GM19023 (cell line): ENCODE measurements around the gene SLC16A8.
"Not testable (repeated sequence)": the region's sequence is repeated elsewhere in the genome, so short reads cannot be mapped to it uniquely, and the experiment has no call there.

Experiments used
- ATAC-seq: cut with Tn5 transposase; IDR thresholded peaks from one replicate; pipeline ENCODE4 v1.9.1; 2021; ENCODE audit warnings: mild to moderate bottlenecking, moderate library complexity; ENCODE audit not compliant: unreplicated experiment

The SLC16A8 gene

GRCh38 chr22:38086942-38087341 lies 3.0 kb upstream of the SLC16A8 start:
- ATAC-seq, result no peak

- ATAC-seq, result no peak
Observed at GRCh38 chr22:38086001-38086845, 2.2 kb upstream of the SLC16A8 start.

GRCh38 chr22:38085501-38085900 lies 1.5 kb upstream of the SLC16A8 start:
- ATAC-seq, result no peak

- no peak for ATAC-seq
Observed at GRCh38 chr22:38085056-38085455, 1.1 kb upstream of the SLC16A8 start.

- no peak for ATAC-seq
Observed at GRCh38 chr22:38082986-38083710, 836 bp downstream of the SLC16A8 start.

GRCh38 chr22:38081941-38082828 lies 1.8 kb downstream of the SLC16A8 start:
- ATAC-seq, result no peak

GRCh38 chr22:38081636-38081940 lies 2.4 kb downstream of the SLC16A8 start:
- no peak for ATAC-seq

GRCh38 chr22:38080850-38081635 lies 2.9 kb downstream of the SLC16A8 start:
- no peak for ATAC-seq

- ATAC-seq, result no peak
Observed at GRCh38 chr22:38080474-38080849, 3.5 kb downstream of the SLC16A8 start.

- ATAC-seq, result no peak
Observed at GRCh38 chr22:38079804-38080203, 4.2 kb downstream of the SLC16A8 start.

GRCh38 chr22:38079208-38079607 lies 4.8 kb downstream of the SLC16A8 start:
- ATAC-seq, result not testable (repeated sequence)

GRCh38 chr22:38078046-38078840 lies 5.7 kb downstream of the SLC16A8 start:
- ATAC-seq, result no peak

- no peak for ATAC-seq
Observed at GRCh38 chr22:38077595-38077994, 6.4 kb downstream of the SLC16A8 start.

- ATAC-seq, result no peak
Observed at GRCh38 chr22:38077096-38077495, 6.9 kb downstream of the SLC16A8 start.

- ATAC-seq, result no peak
Observed at GRCh38 chr22:38075961-38076360, 8.0 kb downstream of the SLC16A8 start.

- ATAC-seq, result no peak
Observed at GRCh38 chr22:38075105-38075825, 8.7 kb downstream of the SLC16A8 start.

- ATAC-seq, result no peak
Observed at GRCh38 chr22:38074181-38075104, 9.5 kb downstream of the SLC16A8 start.
